SH-SY5Y (cell line): ENCODE results near the gene ICE2.

Experiments used
- GATA2 ChIP-seq: IDR thresholded peaks from 2 replicates; pipeline ENCODE4 v1.6.1; 2011; ENCODE audit warnings: mild to moderate bottlenecking, low read depth, low read length
- GATA3 ChIP-seq: IDR thresholded peaks from 2 replicates; pipeline ENCODE4 v1.6.1; 2011; ENCODE audit warnings: low read depth, mild to moderate bottlenecking, low read length, moderate library complexity

GRCh38 chr15:60519218-60519617 is 40.3 kb upstream of the ICE2 start:
- TF ChIP-seq GATA3 (no peak), GATA2 (no peak)
